Measurements from ENCODE around the gene MPHOSPH9.

GRCh38 chr12:123114304-123115083 is 118.4 kb downstream of the MPHOSPH9 start:
- no peak for TF ChIP-seq CTCF (conservative IDR thresholded peaks at IDR 0.05; ENCODE audit: low read depth, low read length)
- TF ChIP-seq MXI1 (IDR thresholded peaks at IDR 0.05; ENCODE audit: borderline replicate concordance, low read depth, low read length) = no peak
- TF ChIP-seq RAD21 (IDR thresholded peaks at IDR 0.05; ENCODE audit: low read length) = no peak
- no peak for TF ChIP-seq CEBPB (IDR thresholded peaks at IDR 0.05; ENCODE audit: low read depth, low read length)
- no peak for TF ChIP-seq POLR2A (IDR thresholded peaks at IDR 0.05; ENCODE audit: low read depth, low read length)

All from IMR-90 (cell line).